ENCODE measurements around the gene CNNM3. TPM values are rescaled to one million over a fixed set of nuclear protein-coding genes. Genes with fewer than 3 reads are reported as not detected.

Gene CNNM3
- total RNA-seq, result 10 to 100 TPM; 15.4 to 30.0 (median 18.8) TPM

GRCh38 chr2:96816127-96816835, at the start of gene CNNM3:
TSS of gene CNNM3 (plus strand) at chr2:96816268. CDS start at chr2:96816278, 10 bp downstream.
- TF ChIP-seq POLR2A (IDR thresholded peaks at IDR 0.05) (peak in 1 of 2 donors; percentile 16), CTCF (IDR thresholded peaks at IDR 0.05) (peak in 1 of 3 donors; percentile 59)
- H3K4me3 ChIP-seq (ENCODE audit: low read depth, poor library complexity, severe bottlenecking), result peak within 1 kb of the TSS; percentile 66
- WGBS, 2 donors, result 0 to 1% methylated on average over 58 to 83 of the region's 103 CpGs
- intact Hi-C loops (cut with DNase I; ENCODE audit: low total_unique reads), result no loop called here
- peak; percentile 97 to 99 for DNase-seq (ENCODE audit: low spot score in 2 of 2)

GRCh38 chr2:96767135-96767871, 48.8 kb upstream of the CNNM3 start:
- TF ChIP-seq POLR2A (IDR thresholded peaks at IDR 0.05) (no peak), CTCF (IDR thresholded peaks at IDR 0.05) (no peak)
- intact Hi-C loops (cut with DNase I; ENCODE audit: low total_unique reads), result no loop called here
- no peak overlapping the region for H3K4me3 ChIP-seq (ENCODE audit: low read depth, poor library complexity, severe bottlenecking)
- WGBS, 2 donors, result 92 to 94% methylated on average over 9 of the region's 9 CpGs
- DNase-seq (ENCODE audit: low spot score in 2 of 2), result no peak

GRCh38 chr2:96768083-96768561, 47.9 kb upstream of the CNNM3 start:
- DNase-seq (ENCODE audit: low spot score in 2 of 2), result no peak
- no peak overlapping the region for H3K4me3 ChIP-seq (ENCODE audit: low read depth, poor library complexity, severe bottlenecking)
- TF ChIP-seq POLR2A (IDR thresholded peaks at IDR 0.05) (no peak), CTCF (IDR thresholded peaks at IDR 0.05) (no peak)
- WGBS, 2 donors, result 55 to 62% methylated on average over 8 of the region's 8 CpGs
- intact Hi-C loops (cut with DNase I; ENCODE audit: low total_unique reads), result no loop called here

GRCh38 chr2:96769814-96770213, 46.3 kb upstream of the CNNM3 start:
- 8 to 17% methylated on average over 7 of the region's 7 CpGs for WGBS, 2 donors
- intact Hi-C loops (cut with DNase I; ENCODE audit: low total_unique reads), result no loop called here
- peak in 1 of 2 donors; percentile 68 for DNase-seq (ENCODE audit: low spot score in 2 of 2)
- TF ChIP-seq CTCF (IDR thresholded peaks at IDR 0.05), result no peak
- no peak for TF ChIP-seq POLR2A (IDR thresholded peaks at IDR 0.05)
- no peak overlapping the region for H3K4me3 ChIP-seq (ENCODE audit: low read depth, poor library complexity, severe bottlenecking)

GRCh38 chr2:96770442-96771202, 45.4 kb upstream of the CNNM3 start:
- intact Hi-C loops (cut with DNase I; ENCODE audit: low total_unique reads), result no loop called here
- TF ChIP-seq CTCF (IDR thresholded peaks at IDR 0.05) (no peak), POLR2A (IDR thresholded peaks at IDR 0.05) (no peak)
- no peak for DNase-seq (ENCODE audit: low spot score in 2 of 2)
- WGBS, 2 donors, result 76 to 79% methylated on average over 24 to 25 of the region's 25 CpGs
- no peak overlapping the region for H3K4me3 ChIP-seq (ENCODE audit: low read depth, poor library complexity, severe bottlenecking)

Data from lower leg skin (tissue), 4 donors.